Keratinocyte (primary cell): ENCODE data around the gene FCMR.

ENCODE experiments used
- EZH2 ChIP-seq: IDR thresholded peaks from one replicate; pipeline ENCODE4 v1.6.1; 2012; ENCODE audit warnings: inconsistent platforms, mild to moderate bottlenecking, low read length, moderate library complexity
- TF ChIP-seq, protein P1 (sequence below), 3 experiments: IDR thresholded peaks in 1 of 3; conservative IDR thresholded peaks in 1 of 3; optimal IDR thresholded peaks in 1 of 3; 2 replicates in 2 of 3; 3 replicates in 1 of 3; pipeline versions ENCODE3 to v1.5.1; 2011; ENCODE audit warnings: low read length in 3 of 3, mild to moderate bottlenecking in 3 of 3, moderate library complexity in 2 of 3, control low read depth in 1 of 3, inconsistent platforms in 1 of 3; ENCODE audit not compliant: insufficient read depth in 2 of 3; ENCODE audit errors: extremely low read depth in 1 of 3

DNA sequence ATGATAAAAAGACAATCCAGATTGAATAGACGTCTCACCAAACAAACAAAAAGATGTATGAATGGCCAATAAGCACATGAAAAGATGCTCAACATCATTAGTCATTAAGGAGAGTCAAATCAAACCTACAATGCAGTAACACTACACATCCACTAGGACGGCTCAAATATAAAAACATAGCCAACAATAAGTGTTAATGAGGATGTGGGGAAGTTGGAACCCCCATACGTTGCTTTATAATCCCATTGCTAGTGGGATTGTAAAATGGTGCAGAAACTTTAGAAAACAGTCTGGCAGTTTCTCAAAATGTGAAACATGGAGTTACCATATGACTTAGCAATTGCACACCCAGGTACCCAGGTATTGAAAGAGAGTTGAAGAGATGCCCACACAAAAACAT, 39.2 kb downstream of the FCMR start:
- TF ChIP-seq, protein P1, sequence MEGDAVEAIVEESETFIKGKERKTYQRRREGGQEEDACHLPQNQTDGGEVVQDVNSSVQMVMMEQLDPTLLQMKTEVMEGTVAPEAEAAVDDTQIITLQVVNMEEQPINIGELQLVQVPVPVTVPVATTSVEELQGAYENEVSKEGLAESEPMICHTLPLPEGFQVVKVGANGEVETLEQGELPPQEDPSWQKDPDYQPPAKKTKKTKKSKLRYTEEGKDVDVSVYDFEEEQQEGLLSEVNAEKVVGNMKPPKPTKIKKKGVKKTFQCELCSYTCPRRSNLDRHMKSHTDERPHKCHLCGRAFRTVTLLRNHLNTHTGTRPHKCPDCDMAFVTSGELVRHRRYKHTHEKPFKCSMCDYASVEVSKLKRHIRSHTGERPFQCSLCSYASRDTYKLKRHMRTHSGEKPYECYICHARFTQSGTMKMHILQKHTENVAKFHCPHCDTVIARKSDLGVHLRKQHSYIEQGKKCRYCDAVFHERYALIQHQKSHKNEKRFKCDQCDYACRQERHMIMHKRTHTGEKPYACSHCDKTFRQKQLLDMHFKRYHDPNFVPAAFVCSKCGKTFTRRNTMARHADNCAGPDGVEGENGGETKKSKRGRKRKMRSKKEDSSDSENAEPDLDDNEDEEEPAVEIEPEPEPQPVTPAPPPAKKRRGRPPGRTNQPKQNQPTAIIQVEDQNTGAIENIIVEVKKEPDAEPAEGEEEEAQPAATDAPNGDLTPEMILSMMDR (optimal IDR thresholded peaks at IDR 0.05 in 1 of 3, IDR thresholded peaks at IDR 0.05 in 1 of 3, conservative IDR thresholded peaks at IDR 0.05 in 1 of 3; ENCODE audit: extremely low read depth in 1 of 3, insufficient read depth in 2 of 3, low read length in 3 of 3), result peak in 1 of 3 experiments; percentile 24
- no peak for TF ChIP-seq EZH2
